IMR-90 (cell line): ENCODE measurements around the gene CSH1.

Experiments
- CEBPB ChIP-seq: IDR thresholded peaks from 2 replicates; pipeline ENCODE4 v1.6.1; 2012; ENCODE audit warnings: low read depth, low read length, improper control_type of control experiment
- CTCF ChIP-seq: conservative IDR thresholded peaks from 2 replicates; pipeline ENCODE4 v1.5.1; 2012; ENCODE audit warnings: mild to moderate bottlenecking, low read depth, low read length, improper control_type of control experiment
- ELK1 ChIP-seq: fragments of 150-350 bp; IDR thresholded peaks from 2 replicates; pipeline ENCODE4 v1.6.1; 2016; ENCODE audit warnings: low read depth, mild to moderate bottlenecking, low read length, moderate library complexity, borderline replicate concordance
- FOS ChIP-seq: fragments of 150-350 bp; IDR thresholded peaks from 2 replicates; pipeline ENCODE4 v1.6.1; 2016; ENCODE audit warnings: low read depth, low read length
- MXI1 ChIP-seq: IDR thresholded peaks from 2 replicates; pipeline ENCODE4 v1.6.1; 2012; ENCODE audit warnings: low read depth, mild to moderate bottlenecking, low read length, moderate library complexity, borderline replicate concordance
- POLR2A ChIP-seq: IDR thresholded peaks from 2 replicates; pipeline ENCODE4 v1.6.1; 2012; ENCODE audit warnings: mild to moderate bottlenecking, low read depth, low read length
- RAD21 ChIP-seq: IDR thresholded peaks from 2 replicates; pipeline ENCODE4 v1.6.1; 2012; ENCODE audit warnings: low read length, improper control_type of control experiment
- RCOR1 ChIP-seq: IDR thresholded peaks from 2 replicates; pipeline ENCODE4 v1.6.1; 2012; ENCODE audit warnings: mild to moderate bottlenecking, low read length, improper control_type of control experiment; ENCODE audit not compliant: insufficient replicate concordance
- RFX5 ChIP-seq: IDR thresholded peaks from 2 replicates; pipeline ENCODE4 v1.8.0; 2012; ENCODE audit warnings: low read depth, mild to moderate bottlenecking, low read length, moderate library complexity
- SMC3 ChIP-seq: fragments of 150-350 bp; IDR thresholded peaks from 2 replicates; pipeline ENCODE4 v1.6.1; 2016; ENCODE audit warnings: low read depth, mild to moderate bottlenecking, antibody characterized with exemption, low read length, moderate library complexity
- TF ChIP-seq, protein P1 (sequence below): fragments of 150-350 bp; IDR thresholded peaks from 2 replicates; pipeline ENCODE4 v1.6.1; 2017; ENCODE audit warnings: mild to moderate bottlenecking, antibody characterized with exemption, low read length, low read depth

GRCh38 chr17:63910096-63910495 is 13.7 kb upstream of the CSH1 start:
- no peak for TF ChIP-seq CTCF
- no peak for TF ChIP-seq POLR2A
- TF ChIP-seq, protein P1, sequence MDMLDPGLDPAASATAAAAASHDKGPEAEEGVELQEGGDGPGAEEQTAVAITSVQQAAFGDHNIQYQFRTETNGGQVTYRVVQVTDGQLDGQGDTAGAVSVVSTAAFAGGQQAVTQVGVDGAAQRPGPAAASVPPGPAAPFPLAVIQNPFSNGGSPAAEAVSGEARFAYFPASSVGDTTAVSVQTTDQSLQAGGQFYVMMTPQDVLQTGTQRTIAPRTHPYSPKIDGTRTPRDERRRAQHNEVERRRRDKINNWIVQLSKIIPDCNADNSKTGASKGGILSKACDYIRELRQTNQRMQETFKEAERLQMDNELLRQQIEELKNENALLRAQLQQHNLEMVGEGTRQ: no peak
- no peak for TF ChIP-seq CEBPB
- no peak for TF ChIP-seq SMC3
- no peak for TF ChIP-seq MXI1
- no peak for TF ChIP-seq RFX5
- no peak for TF ChIP-seq FOS
- TF ChIP-seq RAD21: no peak
- TF ChIP-seq ELK1: no peak
- no peak for TF ChIP-seq RCOR1
